Endometrial microvascular endothelial cells (primary cell): Measurements from ENCODE around the gene ZNF839. TPM values are rescaled to one million over a fixed set of nuclear protein-coding genes. Genes with fewer than 3 reads are reported as not detected.
"Not testable (repeated sequence)": the region's sequence is repeated elsewhere in the genome, so short reads cannot be mapped to it uniquely, and the experiment has no call there.

Source experiments
- in situ Hi-C: cut with HindIII; loops from 2 replicates; pipeline ENCODE4 v1.10.0; 2017; ENCODE audit warnings: low sequenced_read_pairs, low pct_unique_long_range_greater_than_20kb; ENCODE audit errors: inconsistent ontology term
- total RNA-seq: library from RNA; depleted of rRNA; stranded (reverse); fragments of >200 nt; gene quantifications from one replicate; pipeline ENCODE4 v1.2.3, GENCODE V29; 2015; ENCODE audit errors: inconsistent ontology term

The ZNF839 gene
- total RNA-seq, 1 donor from 2014 or later: 6.1 TPM

DNA sequence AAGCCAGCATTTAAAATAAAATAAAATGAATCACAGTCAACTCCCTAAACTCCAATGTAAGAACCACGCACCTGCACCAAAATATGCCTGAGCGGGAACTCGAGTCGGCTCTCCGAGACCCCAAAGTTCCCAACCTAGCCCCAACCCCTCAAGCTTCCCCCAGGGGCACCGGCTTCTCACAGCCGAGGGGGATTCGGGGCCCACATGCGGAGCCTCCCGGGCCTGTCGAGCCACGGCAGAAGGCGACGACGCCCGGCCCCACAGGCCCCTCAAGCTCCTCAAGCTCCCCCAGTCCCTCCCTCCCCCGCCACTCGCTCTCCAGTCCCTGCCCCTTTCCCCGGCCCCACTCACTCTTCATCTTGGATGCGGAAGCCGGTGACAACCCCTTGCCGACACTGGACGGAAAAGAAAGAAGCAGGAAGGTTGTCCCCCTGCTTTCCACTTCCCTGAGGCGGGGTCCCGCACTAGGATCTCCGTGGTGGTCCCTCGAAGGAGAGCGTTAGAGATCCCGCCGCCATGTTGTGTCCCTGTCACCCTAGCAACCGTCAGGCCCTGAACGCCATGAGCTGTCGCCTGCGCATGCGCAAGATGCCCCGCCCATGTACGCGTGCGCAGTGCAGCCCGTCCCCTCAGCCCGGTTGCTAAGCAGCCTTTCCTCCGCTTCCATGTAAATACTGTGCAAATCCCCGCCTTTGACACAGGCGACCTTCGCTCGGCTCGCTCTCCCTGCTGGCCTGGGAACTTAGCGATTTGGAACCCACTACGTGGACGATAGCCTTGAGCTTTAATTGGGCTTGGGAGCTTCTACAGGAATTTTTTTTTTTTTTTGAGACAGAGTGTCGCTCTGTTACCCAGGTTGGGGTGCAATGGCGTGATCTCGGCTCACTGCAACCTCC is 14.7 kb upstream of the ZNF839 start, which contains the start of gene MOK:
Gene MOK, minus strand, starts transcription at position 554 of the 896 bp plus-strand sequence. Its CDS starts 196 bp downstream, at position 358.
- in situ Hi-C loops: loop anchor here (25.0 kb wide), 1 partner anchor 218 kb away; the partner anchor contains the start of gene HSP90AA1

DNA sequence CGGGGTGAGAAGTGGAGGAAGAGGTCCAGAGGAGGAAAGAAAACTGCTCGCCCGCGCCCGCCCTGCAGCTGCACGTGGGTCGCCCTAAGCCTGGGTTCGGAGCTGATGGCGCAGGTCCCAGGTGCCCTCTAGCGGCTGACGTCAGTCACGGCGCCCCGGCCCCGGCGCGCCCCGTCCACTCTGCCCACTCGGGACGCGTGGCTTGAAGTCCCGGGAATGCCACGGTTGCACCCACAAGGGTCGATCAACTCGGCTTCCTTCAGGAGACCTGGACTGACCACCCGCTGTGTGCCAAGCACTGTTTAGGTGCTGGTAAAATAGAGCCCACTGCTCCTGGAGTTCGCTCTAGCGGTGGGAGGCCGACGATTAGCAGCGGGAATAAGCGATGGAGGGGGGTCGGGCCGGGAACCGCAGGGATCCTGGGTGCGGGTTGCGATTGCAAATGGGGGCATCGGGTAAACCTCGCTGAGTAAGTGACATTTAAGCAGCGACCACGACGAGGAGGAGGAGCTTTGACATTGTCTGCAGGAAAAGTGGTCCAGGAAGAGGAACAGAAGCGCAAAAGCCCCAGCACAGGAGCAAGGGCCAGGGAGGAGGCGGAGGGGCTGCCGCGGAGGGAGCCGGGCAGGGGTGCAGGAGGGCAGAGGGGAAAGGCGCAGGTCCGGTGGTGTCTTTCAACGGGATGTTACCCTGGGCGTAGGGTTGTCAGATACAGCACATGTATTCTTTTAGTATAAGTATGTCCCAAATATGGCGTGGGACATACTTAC is 5.1 kb upstream of the ZNF839 start:
- in situ Hi-C loops: loop anchor here (25.0 kb wide), 1 partner anchor 227 kb away; the partner anchor contains the start of gene HSP90AA1

DNA sequence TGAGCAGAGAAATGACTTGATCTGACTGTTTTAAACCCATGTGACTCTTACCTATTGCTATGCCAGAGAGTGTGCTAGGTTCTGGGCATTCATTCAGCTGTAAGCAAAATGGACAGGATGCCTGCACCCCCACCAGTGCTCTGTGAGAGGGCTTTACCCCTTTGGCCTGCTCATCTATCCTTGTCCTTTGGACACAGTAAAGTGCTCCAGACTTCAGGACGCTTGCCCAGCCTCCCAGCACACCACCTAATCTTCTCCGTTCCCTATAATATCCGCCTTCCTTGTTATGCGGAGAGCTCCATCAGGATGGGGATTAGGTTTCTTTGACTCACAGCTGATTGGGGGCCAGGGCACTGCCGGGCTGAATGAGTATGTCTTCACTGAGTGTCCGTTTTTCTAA is 4.4 kb upstream of the ZNF839 start:
- in situ Hi-C loops: loop anchor here (25.0 kb wide), 1 partner anchor 228 kb away; the partner anchor contains the start of gene HSP90AA1

DNA sequence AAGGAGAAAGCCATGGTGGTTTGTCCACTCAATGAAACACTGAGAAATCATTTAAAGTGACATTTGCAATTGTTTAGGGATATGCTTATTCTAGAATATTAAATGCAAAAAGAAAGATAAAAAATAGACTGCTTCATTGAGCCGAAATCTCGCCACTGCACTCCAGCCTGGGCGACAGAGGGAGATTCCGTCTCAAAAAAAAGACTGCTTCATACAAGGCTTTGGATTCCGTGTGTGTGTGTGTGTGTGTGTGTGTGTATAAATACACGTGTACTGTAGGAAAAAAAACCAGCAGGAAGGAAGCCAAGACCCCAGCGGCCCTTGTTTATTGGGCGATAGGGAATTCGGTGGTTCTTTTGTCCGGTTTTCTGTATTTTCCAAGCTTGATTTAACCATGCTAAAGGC is 3.2 kb upstream of the ZNF839 start:
- in situ Hi-C loops: loop anchor here (25.0 kb wide), 1 partner anchor 229 kb away; the partner anchor contains the start of gene HSP90AA1

DNA sequence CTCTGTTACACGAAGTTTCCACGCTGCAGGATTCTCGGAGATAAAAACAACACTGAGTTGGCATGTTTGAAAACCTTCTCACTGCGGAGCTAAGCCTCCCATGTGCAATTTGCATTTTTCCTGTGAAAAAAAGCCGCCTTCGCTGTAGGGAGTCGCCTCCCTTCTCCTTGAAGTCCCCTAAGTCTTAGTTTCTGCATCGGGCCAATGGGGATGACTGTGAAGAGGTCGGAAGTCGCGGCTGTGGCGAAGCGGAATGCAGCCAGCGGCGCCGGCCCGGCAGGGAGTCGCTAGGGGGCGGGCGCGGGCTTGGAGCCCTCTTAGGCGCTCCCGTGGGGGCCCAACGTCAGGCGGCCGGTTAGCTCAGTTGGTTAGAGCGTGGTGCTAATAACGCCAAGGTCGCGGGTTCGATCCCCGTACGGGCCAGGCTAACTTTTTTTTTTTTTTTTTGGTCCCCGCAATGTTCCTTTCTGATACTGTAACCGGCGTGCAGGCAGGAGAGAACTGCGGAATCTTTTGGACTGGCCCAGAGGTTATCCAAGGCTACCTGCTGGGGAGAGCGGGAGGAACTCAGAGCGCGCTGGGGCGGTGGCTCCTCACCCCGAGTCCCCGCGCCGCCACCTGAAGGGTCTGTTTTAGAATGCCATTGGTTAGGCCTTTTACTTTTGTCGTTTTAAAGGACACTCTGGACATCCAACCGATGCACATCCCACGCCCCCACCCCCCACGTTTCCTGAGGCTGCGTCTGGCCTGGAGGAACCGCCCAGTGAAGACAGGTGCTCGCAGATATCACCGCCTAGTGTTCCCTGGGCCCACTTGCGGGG is 2.6 kb upstream of the ZNF839 start:
- in situ Hi-C loops: loop anchor here (25.0 kb wide), 1 partner anchor 230 kb away; the partner anchor contains the start of gene HSP90AA1

DNA sequence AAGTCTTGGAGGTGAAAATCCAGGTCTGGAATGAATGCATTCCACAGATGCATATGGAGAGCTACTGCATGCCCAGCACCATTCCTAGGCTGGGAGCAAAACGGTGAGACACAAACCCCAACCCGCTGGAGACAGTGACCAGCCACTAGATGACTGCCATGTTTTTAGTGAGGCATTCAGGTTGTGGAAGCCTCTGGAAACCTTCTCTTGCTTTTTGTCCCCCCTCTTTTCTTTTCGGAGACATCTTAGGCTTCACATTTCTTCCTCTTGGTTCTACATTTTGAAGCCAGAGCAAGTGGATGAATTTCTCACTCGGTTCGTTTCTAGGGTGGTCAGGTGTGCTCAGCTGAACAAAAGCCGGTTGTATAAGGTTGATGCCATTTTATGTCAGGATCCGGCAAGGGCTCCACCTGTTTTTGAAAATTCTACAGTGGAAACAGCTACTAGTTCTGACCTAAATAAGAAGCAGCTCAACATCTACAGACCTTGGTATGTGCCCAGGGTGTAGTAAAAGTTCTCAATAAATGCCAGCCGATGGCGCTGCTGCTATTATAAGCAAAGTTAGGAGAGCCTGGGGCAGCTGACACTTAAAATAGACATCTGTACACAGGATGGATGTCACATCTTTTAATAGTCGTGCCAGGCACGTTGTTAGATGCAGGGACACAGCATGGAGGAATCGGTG is 1.8 kb upstream of the ZNF839 start:
- in situ Hi-C loops: loop anchor here (25.0 kb wide), 1 partner anchor 230 kb away; the partner anchor contains the start of gene HSP90AA1

DNA sequence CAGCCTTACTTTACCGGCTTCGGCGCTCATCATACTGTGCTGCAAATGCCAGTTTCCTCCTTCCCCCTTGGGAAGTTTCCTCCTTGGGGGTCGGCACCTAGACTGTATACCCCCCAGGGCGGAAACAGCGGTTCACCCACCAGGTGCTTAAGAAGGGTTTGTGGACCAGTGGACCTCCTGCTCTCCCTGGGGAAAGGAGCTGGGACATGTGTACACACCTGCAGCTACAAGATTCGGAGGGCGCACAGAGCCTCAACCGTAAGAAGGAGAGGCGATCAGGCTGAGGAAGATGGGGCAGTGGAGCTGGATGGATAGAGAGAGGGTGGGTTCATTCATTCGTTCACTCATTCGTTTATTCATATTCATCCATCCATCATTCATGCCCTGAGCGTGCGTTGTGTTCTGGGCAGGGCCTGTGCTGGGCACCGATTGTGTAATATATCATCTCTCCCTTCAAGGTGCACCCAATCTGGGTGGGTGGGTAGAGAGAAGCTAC is 717 bp upstream of the ZNF839 start:
- in situ Hi-C loops: loop anchor here (25.0 kb wide), 1 partner anchor 232 kb away; the partner anchor contains the start of gene HSP90AA1

DNA sequence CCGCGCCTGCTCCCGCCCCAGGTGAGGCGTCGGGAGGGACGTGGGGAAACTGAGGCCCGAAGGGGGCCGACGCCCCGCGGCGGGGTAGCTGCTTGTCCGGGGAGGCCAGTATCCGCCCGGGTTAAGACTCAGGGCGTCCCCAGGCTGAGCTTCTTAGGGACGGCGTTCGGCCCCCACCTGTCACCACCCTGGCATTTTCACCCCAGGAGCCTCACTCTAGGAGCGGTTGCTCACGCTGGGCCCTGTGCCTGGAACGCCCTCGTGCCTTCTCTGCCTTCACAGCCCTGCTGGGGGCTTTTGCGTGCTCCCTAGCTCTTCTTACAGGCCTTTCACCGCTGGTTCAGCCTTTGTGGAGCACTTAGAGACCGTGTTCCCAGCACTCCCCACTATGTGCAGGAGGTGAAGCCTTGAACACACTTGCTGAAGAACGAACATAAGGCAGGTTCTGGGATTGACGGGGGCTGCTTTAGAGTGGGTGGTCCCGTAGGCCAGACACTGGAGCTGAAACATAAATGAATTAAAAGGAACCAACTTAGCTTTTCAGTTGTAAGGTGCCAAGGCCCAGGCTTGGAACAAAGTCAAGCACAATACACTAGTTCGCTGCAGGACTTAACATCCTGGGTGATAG is 601 bp downstream of the ZNF839 start:
- in situ Hi-C loops: loop anchor here (25.0 kb wide), 1 partner anchor 233 kb away; the partner anchor contains the start of gene HSP90AA1

DNA sequence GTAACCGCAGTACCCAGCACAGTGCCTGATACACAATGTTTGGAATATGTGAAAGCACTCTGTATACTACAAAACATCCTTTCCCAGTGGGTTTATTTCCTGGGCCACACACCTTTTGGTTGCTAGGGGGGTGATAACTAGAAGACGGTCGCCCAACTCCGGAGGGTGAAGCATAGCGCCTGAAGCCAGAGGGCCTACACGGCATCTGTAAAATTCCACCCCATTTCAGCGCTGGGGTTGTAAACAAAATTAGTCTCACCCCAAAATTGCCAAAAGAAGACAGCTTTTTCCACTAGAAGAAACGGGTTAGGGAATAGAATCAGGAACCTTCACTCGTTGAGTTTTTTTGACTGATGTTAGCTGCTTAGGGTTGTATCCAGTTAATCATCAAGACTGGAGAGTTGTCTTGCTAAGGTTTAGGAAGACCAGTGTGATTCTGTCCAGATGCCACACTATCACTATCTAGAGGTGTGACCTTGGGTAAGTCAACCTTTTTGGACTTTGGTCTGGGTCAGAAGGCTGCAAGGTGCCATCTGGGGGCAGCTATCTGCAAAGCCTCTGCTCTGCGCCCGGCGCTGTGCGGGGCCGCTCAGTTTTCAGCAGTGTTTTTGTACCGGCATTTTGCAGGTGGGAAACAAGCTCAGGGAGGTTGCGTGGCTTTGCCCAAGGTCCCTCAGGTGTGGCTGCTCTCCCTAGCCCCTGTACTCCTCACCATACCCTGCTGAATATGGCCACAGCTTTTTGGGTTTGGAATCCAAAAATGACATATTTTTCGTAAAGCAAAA is 1.3 kb downstream of the ZNF839 start:
- in situ Hi-C loops: loop anchor here (25.0 kb wide), 1 partner anchor 234 kb away; the partner anchor contains the start of gene HSP90AA1

DNA sequence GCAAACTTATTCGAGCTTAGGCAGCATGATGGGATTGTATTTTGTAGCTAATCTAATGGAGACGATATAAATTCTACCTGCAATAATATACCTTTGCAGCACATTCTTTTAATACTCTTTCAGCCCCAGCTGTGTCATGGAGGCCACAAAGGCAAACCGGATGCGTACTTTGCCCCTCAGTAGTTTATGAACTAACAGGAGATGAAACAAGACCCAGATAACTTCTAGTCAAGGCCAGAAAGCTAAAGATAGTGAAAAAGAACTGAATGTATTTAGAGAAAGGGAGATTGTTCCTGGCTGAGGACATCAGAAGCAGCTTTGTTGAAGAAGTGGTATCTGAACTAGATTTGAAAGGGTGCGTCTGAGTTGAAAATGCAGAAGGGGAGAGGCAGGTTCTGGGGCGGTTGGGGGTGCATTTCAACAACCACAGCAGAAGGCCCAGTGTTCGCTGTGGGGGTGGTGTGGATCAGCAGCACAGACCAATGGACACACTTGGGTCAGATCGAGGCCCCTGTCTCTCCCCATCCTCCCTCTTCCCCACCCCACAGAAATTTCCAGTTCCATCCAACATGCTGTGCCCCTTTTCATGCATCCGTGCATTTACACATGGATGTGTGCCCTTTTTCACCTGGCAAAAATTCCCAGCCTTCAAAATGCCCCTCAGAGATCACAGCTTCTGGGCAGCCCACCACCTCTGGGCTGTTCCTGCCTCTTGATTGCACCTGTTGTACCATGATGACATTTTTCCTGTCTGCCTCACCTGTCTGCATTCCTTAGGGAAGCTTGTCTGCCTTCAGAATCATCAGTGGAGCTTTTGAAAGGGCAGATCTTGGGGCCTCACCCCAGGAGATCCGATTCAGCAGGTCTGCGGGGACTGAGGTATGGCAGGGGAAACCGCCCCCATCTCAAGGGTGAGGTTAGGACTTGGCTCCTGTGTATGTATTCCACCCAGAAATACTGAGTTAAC is 2.2 kb downstream of the ZNF839 start:
- in situ Hi-C loops: loop anchor here (25.0 kb wide), 1 partner anchor 234 kb away; the partner anchor contains the start of gene HSP90AA1

DNA sequence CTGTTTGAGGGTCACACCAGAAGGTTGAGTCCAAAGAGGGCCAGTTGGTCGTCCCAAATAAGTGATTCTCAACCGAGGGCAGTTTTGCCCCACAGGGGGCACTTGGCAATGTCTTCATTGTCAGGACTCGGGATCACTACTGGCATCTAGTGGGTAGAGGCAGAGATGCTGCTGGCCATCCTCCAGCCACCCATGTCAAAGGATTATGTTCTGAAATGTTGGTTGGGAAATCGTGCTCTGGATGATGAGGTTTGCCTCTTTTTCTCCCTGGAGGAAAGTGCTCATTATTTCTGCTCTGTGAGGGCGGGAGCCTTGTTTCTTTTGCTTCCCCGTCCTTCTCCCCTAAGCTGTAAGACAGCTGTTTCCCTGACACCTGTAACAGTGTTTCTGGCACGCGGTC is 3.6 kb downstream of the ZNF839 start:
- in situ Hi-C loops: loop anchor here (25.0 kb wide), 1 partner anchor 236 kb away; the partner anchor contains the start of gene HSP90AA1

DNA sequence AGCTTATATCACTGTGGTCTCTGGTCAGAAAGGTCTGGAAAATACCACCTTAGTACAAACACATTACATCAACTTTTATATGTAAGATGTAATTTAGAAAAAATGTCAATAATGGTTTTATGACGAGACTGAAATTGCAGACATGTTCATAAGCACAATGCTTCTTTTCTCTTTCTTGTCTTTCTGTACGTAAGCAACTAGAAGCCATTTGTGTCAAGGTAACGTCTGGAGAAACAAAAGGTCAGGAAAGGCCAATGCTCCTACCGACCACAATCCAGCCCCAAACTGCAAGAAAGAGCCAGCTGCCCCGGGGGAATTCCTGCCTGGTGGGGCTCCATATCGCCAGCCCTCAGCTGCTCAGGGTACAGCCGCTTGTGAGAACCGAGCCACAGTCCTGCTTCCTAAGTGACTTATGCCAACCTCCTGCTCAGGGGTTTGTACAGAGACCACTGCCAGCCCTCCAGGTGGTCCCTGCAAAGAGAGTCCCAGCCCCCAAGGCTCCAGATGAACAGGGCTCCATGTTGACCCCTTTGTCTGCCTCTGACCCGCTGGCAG is 6.3 kb downstream of the ZNF839 start:
- in situ Hi-C loops: no loop called here

DNA sequence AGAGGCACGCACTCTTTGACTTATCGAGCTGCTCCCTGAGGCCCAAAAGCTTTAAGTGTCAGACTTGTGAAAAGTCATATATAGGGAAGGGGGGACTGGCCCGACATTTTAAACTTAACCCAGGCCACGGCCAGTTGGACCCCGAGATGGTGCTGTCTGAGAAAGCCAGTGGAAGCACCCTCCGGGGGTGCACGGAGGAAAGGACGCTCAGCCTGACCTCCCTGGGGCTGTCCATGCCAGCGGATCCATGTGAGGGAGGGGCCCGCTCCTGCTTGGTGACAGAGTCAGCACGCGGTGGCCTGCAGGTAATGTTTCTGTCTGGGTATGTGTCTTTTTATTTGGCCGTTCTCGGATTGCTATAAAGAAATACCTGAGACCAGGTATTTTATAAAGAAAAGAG is 7.0 kb downstream of the ZNF839 start:
- in situ Hi-C loops: no loop called here

DNA sequence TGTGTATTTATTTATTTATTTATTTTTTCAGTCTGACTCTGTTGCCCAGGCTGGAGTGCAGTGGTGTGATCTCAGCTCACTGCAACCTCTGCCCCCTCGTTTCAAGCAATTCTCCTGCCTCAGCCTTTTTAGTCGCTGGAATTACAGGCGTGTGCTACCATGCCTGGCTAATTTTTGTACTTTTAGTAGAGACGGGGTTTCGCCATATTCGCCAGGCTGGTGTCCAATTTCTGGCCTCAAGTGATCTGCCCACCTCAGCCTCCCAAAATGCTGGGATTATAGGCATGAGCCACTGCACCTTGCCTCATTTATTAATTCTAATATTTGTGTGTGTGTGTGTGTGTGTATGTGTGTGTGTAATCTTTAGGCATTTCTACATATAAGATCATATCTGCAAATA is 9.8 kb downstream of the ZNF839 start:
- in situ Hi-C loops: not testable (repeated sequence)

DNA sequence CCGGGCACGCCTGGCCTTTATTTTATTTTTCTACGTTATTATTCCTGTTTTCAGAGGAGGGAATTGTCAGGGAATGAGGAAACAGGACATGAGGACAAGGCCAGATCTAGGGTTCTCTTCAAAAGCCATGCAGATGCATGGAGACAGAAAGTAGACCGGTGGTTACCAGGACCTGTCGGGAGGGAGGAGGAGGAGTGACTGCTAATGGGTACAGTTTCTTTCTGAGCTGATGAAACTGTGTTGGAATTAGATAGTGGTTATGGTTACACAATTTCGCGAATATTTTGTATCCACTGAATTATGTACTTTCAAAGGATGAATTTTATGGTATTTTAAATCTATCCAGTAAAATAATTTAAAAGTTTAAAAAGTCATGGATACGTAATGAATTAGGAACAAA is 11.3 kb downstream of the ZNF839 start:
- in situ Hi-C loops: no loop called here
